Psoas muscle (tissue), 8 donors: ENCODE measurements around the gene SMIM44. TPM values are rescaled to one million over a fixed set of nuclear protein-coding genes. Genes with fewer than 3 reads are reported as not detected.

Experiments used
- ATAC-seq, 4 donors: fragments of 200-7000 bp; cut with Tn5 transposase; one replicate each; pipeline ENCODE4 v1.9.1; 2020; ENCODE audit warnings: moderate library complexity in 3 of 4, mild to moderate bottlenecking in 2 of 4
- DNase-seq, 2 donors: peaks; one replicate each; pipeline ENCODE4 v3.0.0-alpha.2; 2020
- H3K27ac ChIP-seq: fragments of 200-600 bp; one replicate; pipeline ENCODE4 v1.8.0; 2022
- H3K27me3 ChIP-seq, 3 donors: fragments of 200-600 bp in 1 of 3; one replicate each; pipeline versions ENCODE4 v1.6.1 to v1.8.0; 2013 to 2022; ENCODE audit warnings: low read length in 2 of 3, mild to moderate bottlenecking in 2 of 3, moderate library complexity in 1 of 3; ENCODE audit not compliant: insufficient read depth in 3 of 3
- H3K36me3 ChIP-seq, 2 donors: fragments of 200-600 bp in 1 of 2; one replicate each; pipeline versions ENCODE4 v1.6.1 to v1.8.0; 2013 to 2022; ENCODE audit warnings: low read depth in 1 of 2, mild to moderate bottlenecking in 1 of 2, moderate library complexity in 1 of 2; ENCODE audit not compliant: insufficient read depth in 1 of 2
- H3K4me1 ChIP-seq: fragments of 200-600 bp; one replicate; pipeline ENCODE4 v1.8.0; 2022
- H3K4me3 ChIP-seq: fragments of 200-600 bp; one replicate; pipeline ENCODE4 v1.8.0; 2022; ENCODE audit warnings: mild to moderate bottlenecking
- H3K9me3 ChIP-seq: fragments of 200-600 bp; one replicate; pipeline ENCODE4 v1.8.0; 2022
- WGBS, 3 donors: extraction: QIAGEN DNeasy Blood & Tissue Kit; methylation state at CpG; one replicate each; pipeline versions ENCODE4 v1.1.6 to v1.1.7; 2013; 5-methylcytosine and 5-hydroxymethylcytosine counted together
- intact Hi-C, 2 donors: fragments of 100-400 bp; cut with DNase I; formaldehyde crosslinking; loops; one replicate each; pipeline versions ENCODE4 v1.11.0 to v1.14.2; 2022
- polyA plus RNA-seq, 3 donors: library from polyadenylated mRNA; stranded (reverse); fragments of 200-250 nt; gene quantifications; one replicate each; pipeline ENCODE4 v1.2.3, GENCODE V29; 2013
- total RNA-seq, 4 donors: library from RNA; stranded (reverse); fragmentation: NEBNext Ultra II Directional in 2 of 4; extraction: Animal tissue kit (Norgen Biotek cat#: 25700) in 2 of 4; gene quantifications; one replicate each; pipeline versions ENCODE4 v1.2.1 to v1.2.4, GENCODE V29; 2021 to 2023
- TF ChIP-seq, protein P1 (sequence below): fragments of 200-600 bp; IDR thresholded peaks from one replicate; pipeline ENCODE4 v1.8.0; 2022; ENCODE audit warnings: antibody characterized with exemption
- donor health status: healthy with polysubstance abuse.
- donor health status: DM: no; HTN: no; CAD: no; lungs with moderate emphysema.
- donor health status: Bipolar disorder and iron deficiency.
- donor health status: healthy.
- donor health status: DM: yes; HTN: yes; CAD: no.
- donor health status: DM: no; HTN: no; CAD: no.
- donor health status: DM: no; HTN: no; CAD: no.
- donor health status: DM: yes; HTN: yes; CAD: no.

Gene SMIM44
- total and polyA plus RNA-seq, 7 donors = not detected

DNA sequence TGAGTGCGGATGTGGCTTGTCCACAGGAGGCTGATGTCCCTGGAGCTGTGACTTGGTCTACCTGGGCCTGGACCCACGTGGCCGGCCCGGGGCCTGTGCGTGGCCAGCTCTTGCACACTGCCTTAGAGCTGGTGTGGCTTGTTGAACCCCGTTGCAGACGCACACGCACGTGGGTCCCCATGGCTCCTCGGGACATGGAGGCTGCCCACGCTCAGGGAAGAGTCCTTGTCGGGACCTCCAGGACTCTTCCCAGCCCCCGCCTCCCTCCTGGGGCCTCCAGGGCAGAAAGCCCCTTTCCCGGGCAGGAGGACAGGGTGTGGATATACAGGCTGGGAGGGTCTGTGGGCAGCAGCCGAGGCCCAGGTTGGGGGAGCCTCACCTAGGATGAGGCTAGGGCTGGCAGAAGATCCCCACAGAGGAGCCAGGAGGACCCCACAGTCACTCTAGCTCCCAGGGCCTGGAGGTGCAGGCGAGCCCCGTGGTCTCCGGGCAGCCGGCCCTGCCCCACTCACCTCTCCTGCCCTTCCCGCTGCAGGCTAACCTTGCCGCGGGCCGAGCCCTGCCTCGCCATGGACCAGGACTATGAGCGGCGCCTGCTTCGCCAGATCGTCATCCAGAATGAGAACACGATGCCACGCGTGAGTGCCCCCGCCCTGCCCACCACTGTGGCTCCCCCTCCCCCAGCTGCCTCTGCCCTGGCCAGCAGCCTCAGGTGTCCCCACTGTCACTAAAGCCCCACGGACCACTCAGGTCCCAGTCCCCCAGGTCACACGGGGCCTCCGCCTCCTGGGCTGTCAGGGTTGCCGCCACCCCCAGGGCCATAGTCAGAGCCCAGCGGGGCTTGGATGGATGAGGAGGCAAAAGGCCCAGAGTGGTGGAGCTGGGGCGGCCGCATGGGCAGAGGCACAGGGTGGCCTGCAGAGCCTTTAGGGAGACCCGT lies 39.5 kb upstream of the SMIM44 start:
- no peak for DNase-seq
- Histone ChIP-seq H3K27ac (no peak overlapping the region), H3K36me3 (peaks cover 0 to 48% of the 10 kb centered on the region in 2 donors), H3K9me3 (no peaks in the 10 kb centered on the region), H3K4me3 (no peak overlapping the region), H3K27me3 (no peaks in the 10 kb centered on the region), H3K4me1 (no peaks in the 10 kb centered on the region)
- no peak for ATAC-seq
- intact Hi-C loops = no loop called here
- TF ChIP-seq, protein P1, sequence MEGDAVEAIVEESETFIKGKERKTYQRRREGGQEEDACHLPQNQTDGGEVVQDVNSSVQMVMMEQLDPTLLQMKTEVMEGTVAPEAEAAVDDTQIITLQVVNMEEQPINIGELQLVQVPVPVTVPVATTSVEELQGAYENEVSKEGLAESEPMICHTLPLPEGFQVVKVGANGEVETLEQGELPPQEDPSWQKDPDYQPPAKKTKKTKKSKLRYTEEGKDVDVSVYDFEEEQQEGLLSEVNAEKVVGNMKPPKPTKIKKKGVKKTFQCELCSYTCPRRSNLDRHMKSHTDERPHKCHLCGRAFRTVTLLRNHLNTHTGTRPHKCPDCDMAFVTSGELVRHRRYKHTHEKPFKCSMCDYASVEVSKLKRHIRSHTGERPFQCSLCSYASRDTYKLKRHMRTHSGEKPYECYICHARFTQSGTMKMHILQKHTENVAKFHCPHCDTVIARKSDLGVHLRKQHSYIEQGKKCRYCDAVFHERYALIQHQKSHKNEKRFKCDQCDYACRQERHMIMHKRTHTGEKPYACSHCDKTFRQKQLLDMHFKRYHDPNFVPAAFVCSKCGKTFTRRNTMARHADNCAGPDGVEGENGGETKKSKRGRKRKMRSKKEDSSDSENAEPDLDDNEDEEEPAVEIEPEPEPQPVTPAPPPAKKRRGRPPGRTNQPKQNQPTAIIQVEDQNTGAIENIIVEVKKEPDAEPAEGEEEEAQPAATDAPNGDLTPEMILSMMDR = no peak
- WGBS, 3 donors = 93 to 94% (median 93%) methylated on average over 35 to 40 of the region's 40 CpGs

DNA sequence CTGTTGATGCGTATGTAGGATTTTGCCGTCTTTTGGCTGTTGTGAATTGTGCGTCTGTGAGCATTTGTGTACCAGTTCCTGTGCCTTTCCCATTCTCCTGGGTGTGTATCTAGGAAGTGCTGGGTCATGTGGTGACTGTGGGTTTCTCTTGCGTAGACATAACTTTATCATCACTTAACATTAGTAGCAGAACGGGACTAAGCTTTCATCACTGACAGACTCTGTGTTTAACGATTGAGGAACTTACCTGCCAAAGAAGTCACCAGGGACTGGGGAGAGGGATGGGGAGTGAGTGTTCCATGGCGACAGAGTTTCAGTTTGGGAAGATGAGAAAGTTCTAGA lies 37.8 kb upstream of the SMIM44 start:
- no peak for ATAC-seq
- WGBS, 3 donors = 89 to 90% (median 90%) methylated on average over 7 of the region's 7 CpGs
- intact Hi-C loops = no loop called here
- Histone ChIP-seq H3K27me3 (no peaks in the 10 kb centered on the region), H3K4me1 (peaks cover 12% of the 10 kb centered on the region), H3K27ac (no peak overlapping the region), H3K9me3 (no peaks in the 10 kb centered on the region), H3K4me3 (no peak overlapping the region), H3K36me3 (peaks cover 0 to 32% of the 10 kb centered on the region in 2 donors)
- no peak for DNase-seq
- TF ChIP-seq, protein P1 = no peak

DNA sequence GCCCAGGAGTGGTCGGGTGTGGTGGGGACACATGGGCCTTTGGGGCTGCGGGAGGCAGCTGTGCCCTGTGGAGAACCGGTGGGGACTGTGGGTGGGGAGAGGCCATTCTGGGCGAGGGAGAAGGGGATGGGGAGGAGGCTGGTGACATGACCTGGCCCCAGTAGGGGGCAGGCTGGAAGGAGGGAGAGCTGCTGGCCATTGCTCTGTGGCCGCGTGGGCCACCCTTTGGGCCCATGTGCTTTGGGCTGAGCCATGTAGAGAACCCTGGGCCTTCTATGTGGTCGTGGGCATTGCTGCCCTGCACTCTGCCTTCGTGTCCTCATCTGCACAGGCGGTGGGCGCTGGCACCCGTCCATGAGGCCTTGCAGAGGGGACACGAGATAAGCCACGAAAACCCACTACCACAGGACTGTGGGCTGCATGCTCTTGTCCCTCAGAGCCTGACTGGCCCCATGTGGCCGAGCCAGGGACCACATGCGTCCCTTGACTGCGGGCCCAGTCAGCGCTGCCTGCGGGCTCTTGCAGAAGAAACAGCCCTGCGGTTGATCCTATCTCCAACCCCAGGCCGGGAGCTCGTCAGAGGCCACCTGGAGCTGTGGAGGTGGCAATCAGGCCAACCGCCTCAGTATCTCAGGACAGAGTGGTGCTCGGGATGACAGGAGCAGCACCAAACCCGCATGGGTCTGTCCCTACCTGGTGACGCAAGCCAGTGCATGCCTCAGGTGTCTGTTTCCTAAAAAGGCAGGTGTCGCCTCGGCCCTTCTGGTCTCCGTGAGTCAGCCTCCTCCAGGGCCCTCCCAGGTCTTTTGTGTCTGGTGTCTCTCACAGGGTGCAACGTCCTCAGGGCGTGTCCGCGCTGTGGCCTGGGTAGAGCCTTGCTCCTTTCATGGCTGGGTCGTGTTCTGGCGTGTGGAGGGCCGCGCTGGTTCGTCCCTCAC lies 37.2 kb upstream of the SMIM44 start:
- H3K9me3 ChIP-seq = no peaks in the 10 kb centered on the region
- H3K4me1 ChIP-seq = peaks cover 15% of the 10 kb centered on the region
- H3K4me3 ChIP-seq = no peak overlapping the region
- DNase-seq (no peak), ATAC-seq (no peak)
- H3K27me3 ChIP-seq = no peaks in the 10 kb centered on the region
- TF ChIP-seq, protein P1 = no peak
- 88 to 93% (median 90%) methylated on average over 35 to 37 of the region's 37 CpGs for WGBS, 3 donors
- intact Hi-C loops = no loop called here
- peaks cover 0 to 28% of the 10 kb centered on the region in 2 donors for H3K36me3 ChIP-seq
- no peak overlapping the region for H3K27ac ChIP-seq

DNA sequence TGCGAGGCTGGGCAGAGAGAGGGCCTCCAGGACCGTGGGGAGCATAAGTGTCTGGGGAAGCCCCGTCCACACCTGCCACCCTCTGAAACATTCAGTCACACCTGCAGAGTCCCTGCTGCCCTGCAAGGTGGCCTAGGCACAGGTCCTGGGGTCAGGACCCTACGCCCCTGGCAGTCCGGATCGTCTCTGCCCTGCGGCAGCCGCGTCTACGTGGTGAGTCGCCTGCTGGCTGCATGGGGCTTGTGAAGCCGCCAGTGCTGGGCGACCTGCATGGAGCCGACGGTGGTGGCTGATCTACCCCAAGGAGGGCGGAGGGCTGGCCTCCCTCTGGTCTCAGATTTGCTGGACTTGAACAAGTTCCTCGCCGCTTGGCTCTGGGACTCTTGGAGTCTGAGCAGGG lies 35.9 kb upstream of the SMIM44 start:
- H3K9me3 ChIP-seq = no peaks in the 10 kb centered on the region
- no peak overlapping the region for H3K4me3 ChIP-seq
- 85 to 93% (median 90%) methylated on average over 17 to 18 of the region's 18 CpGs for WGBS, 3 donors
- intact Hi-C loops = no loop called here
- DNase-seq (no peak), ATAC-seq (no peak)
- H3K27me3 ChIP-seq = no peaks in the 10 kb centered on the region
- peaks cover 15% of the 10 kb centered on the region for H3K4me1 ChIP-seq
- H3K27ac ChIP-seq = no peak overlapping the region
- TF ChIP-seq, protein P1 = no peak
- H3K36me3 ChIP-seq = peaks cover 0 to 16% of the 10 kb centered on the region in 2 donors
